ENCODE results near the gene E2F4.
A peak's percentile ranks its signal among the peaks of the same experiment; 100 is the strongest.

E2F4 gene

DNA sequence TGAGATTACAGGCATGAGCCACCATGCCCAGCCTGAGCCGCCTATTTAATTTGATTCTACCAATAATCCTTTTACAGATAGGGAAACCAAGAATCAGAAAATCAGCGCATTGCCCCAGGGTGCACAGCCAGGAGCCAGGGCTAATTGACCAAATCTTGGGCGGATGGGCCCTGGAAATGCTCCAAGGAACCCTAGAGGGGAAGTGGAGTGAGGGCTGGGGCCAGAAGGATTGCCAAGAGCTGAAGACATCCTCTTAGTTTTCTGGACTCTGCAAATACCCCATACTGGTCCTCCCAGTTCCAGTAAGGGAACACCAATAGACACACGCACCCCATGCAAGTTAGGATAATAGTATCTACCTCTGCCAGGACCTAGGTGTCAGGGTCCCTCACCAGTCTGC lies 51.5 kb downstream of the E2F4 start:
- no peak for DNase-seq
- TF ChIP-seq, protein P1, sequence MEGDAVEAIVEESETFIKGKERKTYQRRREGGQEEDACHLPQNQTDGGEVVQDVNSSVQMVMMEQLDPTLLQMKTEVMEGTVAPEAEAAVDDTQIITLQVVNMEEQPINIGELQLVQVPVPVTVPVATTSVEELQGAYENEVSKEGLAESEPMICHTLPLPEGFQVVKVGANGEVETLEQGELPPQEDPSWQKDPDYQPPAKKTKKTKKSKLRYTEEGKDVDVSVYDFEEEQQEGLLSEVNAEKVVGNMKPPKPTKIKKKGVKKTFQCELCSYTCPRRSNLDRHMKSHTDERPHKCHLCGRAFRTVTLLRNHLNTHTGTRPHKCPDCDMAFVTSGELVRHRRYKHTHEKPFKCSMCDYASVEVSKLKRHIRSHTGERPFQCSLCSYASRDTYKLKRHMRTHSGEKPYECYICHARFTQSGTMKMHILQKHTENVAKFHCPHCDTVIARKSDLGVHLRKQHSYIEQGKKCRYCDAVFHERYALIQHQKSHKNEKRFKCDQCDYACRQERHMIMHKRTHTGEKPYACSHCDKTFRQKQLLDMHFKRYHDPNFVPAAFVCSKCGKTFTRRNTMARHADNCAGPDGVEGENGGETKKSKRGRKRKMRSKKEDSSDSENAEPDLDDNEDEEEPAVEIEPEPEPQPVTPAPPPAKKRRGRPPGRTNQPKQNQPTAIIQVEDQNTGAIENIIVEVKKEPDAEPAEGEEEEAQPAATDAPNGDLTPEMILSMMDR (IDR thresholded peaks at IDR 0.05; ENCODE audit: low read depth, low read length, missing control alignments), result no peak
- in situ Hi-C loops (cut with HindIII; ENCODE audit: low pct_ligation_motif_present, low sequenced_read_pairs), result no loop called here
- Histone ChIP-seq H3K4me3 (ENCODE audit: low read depth, low read length) (no peak overlapping the region), H3K27me3 (replicated peaks) (no peaks in the 10 kb centered on the region), H3K36me3 (replicated peaks) (peaks cover 13% of the 10 kb centered on the region), H3K27ac (peak overlapping the region; percentile 65)

DNA sequence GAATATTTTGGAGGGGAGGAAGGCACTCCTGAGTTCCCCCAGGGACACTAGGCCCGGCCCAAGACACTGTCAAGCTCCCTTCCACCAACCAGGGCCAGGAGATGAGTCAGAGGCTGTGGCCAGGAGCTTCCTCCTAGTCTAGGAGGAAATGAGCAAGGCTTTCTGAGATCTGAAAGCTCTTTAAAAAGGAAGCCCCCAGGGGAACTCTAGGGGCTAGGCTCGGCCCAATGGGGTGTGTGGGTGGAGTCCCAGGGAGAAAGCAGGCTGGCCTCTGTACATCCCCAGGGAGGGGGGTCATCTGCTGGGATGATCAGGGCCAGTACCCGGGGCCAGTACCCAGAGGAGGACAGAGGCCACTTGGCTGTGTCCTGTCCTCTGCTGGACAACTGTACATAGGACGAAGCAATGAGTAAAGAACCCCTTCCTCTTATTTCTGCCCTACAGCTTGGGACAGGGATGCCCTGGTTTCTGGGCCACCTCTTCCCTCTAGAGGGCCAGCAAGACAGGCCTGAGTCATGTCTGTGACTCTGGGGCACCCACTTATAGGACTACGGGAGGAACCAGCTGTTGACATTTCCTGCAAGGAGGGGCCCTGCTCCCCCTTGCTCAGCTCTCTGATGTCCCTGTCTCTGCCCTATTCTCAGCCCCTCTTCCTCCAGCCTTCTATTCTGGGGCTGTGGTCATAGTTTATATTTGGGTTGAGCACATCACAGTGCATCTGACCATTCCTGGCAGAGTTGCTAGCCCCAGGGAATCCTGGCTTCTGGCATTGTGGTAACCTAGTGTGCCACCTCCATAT lies 52.6 kb downstream of the E2F4 start:
- DNase-seq, result peak; percentile 87
- H3K27ac ChIP-seq, result peak overlapping the region; percentile 65
- TF ChIP-seq, protein P1 (IDR thresholded peaks at IDR 0.05; ENCODE audit: low read depth, low read length, missing control alignments), result no peak
- peaks cover 2% of the 10 kb centered on the region for H3K36me3 ChIP-seq (replicated peaks)
- H3K4me3 ChIP-seq (ENCODE audit: low read depth, low read length), result peak overlapping the region; percentile 12
- in situ Hi-C loops (cut with HindIII; ENCODE audit: low pct_ligation_motif_present, low sequenced_read_pairs), result no loop called here
- H3K27me3 ChIP-seq (replicated peaks), result no peaks in the 10 kb centered on the region

DNA sequence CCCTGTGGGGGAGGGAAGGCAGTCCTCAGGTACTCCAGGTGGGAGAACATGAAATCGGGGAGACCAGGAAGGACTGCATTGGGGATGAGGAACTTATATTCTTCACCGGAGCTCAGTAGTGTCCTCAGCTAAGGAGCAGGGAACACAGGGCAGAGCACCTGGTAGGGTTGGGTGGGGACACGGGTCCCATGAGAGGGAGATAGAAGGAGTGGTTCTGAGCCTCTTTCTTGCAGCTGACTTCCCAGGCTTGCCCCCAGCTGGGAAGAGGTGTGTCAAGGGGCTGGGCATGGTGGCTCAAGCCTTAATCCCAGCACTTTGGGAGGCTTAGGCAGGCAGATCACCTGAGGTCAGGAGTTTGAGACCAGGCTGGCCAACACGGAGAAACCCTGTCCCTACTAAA lies 53.2 kb downstream of the E2F4 start:
- Histone ChIP-seq H3K27ac (peak overlapping the region; percentile 65), H3K27me3 (replicated peaks) (no peaks in the 10 kb centered on the region), H3K36me3 (replicated peaks) (no peaks in the 10 kb centered on the region), H3K4me3 (ENCODE audit: low read depth, low read length) (peak overlapping the region; percentile 88)
- no peak for DNase-seq
- in situ Hi-C loops (cut with HindIII; ENCODE audit: low pct_ligation_motif_present, low sequenced_read_pairs), result no loop called here
- TF ChIP-seq, protein P1 (IDR thresholded peaks at IDR 0.05; ENCODE audit: low read depth, low read length, missing control alignments), result no peak

DNA sequence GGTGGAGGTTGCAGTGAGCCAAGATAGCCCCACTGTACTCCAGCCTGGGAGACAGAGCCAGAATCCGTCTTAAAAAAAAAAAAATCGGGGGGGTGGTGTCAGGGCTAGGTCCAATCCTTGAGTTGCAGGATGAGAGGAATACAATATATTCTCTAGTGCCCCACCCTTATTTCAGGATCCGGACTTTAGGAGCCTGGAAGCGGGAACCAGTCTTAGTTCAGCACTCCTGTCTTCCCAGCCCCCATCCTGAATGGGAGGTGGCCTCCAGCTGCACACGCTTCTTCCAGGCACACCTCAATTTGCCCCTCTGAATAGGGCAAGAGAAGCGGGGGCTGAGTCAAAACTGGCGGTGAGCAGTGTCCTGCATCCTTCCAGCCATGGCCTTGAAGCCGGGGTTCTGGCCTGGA lies 53.7 kb downstream of the E2F4 start:
- no peak for DNase-seq
- in situ Hi-C loops (cut with HindIII; ENCODE audit: low pct_ligation_motif_present, low sequenced_read_pairs), result no loop called here
- no peaks in the 10 kb centered on the region for H3K36me3 ChIP-seq (replicated peaks)
- TF ChIP-seq, protein P1 (IDR thresholded peaks at IDR 0.05; ENCODE audit: low read depth, low read length, missing control alignments), result no peak
- H3K4me3 ChIP-seq (ENCODE audit: low read depth, low read length), result peak overlapping the region; percentile 88
- H3K27me3 ChIP-seq (replicated peaks), result no peaks in the 10 kb centered on the region
- peak overlapping the region; percentile 62 for H3K27ac ChIP-seq

DNA sequence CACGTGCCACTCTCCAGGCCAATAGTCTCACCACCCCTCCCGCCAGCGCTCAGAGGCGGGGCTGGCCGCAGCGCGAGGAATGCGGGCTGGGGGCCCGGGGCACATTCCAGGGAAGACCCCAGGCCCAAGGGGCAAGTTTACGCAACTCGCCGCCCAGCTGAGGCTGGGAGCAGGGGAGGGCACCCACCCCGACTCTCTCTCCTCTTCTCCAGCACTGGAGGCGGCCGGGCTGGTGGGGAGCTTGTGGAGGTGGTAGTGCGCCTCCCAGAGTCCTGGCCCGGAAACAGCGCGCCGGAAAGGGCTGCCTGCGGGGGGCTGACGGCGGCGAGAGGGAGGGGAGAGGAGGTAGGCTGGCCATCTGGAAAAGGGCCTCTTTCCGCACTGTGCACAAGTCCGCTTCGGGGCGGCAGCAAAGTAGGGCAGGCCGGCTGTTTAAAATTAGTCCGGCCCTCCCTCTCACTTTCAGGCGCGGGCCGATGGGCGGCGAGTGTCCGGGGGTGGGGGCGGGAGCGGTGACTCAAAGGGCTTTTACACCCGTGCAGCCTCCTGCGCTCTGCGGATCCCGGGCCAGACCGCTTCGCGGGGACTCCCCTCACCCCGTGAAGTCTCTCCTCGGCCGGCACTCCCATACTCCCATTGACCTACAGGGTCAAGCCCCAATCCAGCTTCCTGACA lies 54.3 kb downstream of the E2F4 start:
- Histone ChIP-seq H3K27ac (peak overlapping the region; percentile 62), H3K4me3 (ENCODE audit: low read depth, low read length) (peak overlapping the region; percentile 88), H3K36me3 (replicated peaks) (no peaks in the 10 kb centered on the region), H3K27me3 (replicated peaks) (no peaks in the 10 kb centered on the region)
- TF ChIP-seq, protein P1 (IDR thresholded peaks at IDR 0.05; ENCODE audit: low read depth, low read length, missing control alignments), result peak; percentile 66
- DNase-seq, result peak; percentile 80
- in situ Hi-C loops (cut with HindIII; ENCODE audit: low pct_ligation_motif_present, low sequenced_read_pairs), result no loop called here
